Liver (tissue), 9 donors: Measurements from ENCODE around the gene AGPAT3. TPM values are rescaled to one million over a fixed set of nuclear protein-coding genes. Genes with fewer than 3 reads are reported as not detected.

ENCODE experiments used
- DNase-seq: peaks from one replicate; pipeline ENCODE4 v3.0.0-alpha.2; 2017; ENCODE audit warnings: low spot score
- H3K27ac ChIP-seq, 2 donors: one replicate each; pipeline ENCODE4 v1.7.0; 2013; ENCODE audit warnings: inconsistent platforms in 2 of 2, low read length in 2 of 2, control low read depth in 1 of 2, low read depth in 1 of 2, mild to moderate bottlenecking in 1 of 2
- H3K27me3 ChIP-seq, 4 donors: one replicate each; pipeline versions ENCODE4 v1.6.1 to v1.7.0; 2013; ENCODE audit warnings: low read length in 3 of 4, inconsistent platforms in 1 of 4, mild to moderate bottlenecking in 1 of 4, moderate library complexity in 1 of 4; ENCODE audit not compliant: control insufficient read depth in 4 of 4, insufficient read depth in 4 of 4
- H3K36me3 ChIP-seq, 4 donors: one replicate each; pipeline versions ENCODE4 v1.6.1 to v1.7.0; 2013; ENCODE audit warnings: low read length in 3 of 4, mild to moderate bottlenecking in 3 of 4, low read depth in 1 of 4, moderate library complexity in 1 of 4; ENCODE audit not compliant: control insufficient read depth in 4 of 4, insufficient read depth in 3 of 4
- H3K4me1 ChIP-seq, 4 donors: one replicate each; pipeline versions ENCODE4 v1.6.1 to v1.7.0; 2013; ENCODE audit warnings: low read length in 3 of 4, mild to moderate bottlenecking in 3 of 4, moderate library complexity in 1 of 4; ENCODE audit not compliant: control insufficient read depth in 4 of 4, insufficient read depth in 4 of 4
- H3K4me3 ChIP-seq, 3 donors: one replicate each; pipeline versions ENCODE4 v1.6.1 to v1.7.0; 2013; ENCODE audit warnings: low read length in 3 of 3, control low read depth in 1 of 3, low read depth in 1 of 3, mild to moderate bottlenecking in 1 of 3
- H3K9ac ChIP-seq, 2 donors: one replicate each; pipeline ENCODE4 v1.7.0; 2013; ENCODE audit warnings: low read length in 2 of 2, mild to moderate bottlenecking in 2 of 2, moderate library complexity in 2 of 2, control low read depth in 1 of 2, low read depth in 1 of 2
- H3K9me3 ChIP-seq, 4 donors: one replicate each; pipeline versions ENCODE4 v1.6.1 to v1.7.0; 2013; ENCODE audit warnings: low read length in 3 of 4; ENCODE audit not compliant: control insufficient read depth in 4 of 4
- ATF3 ChIP-seq: IDR thresholded peaks from 2 replicates; pipeline ENCODE4 v1.6.1; 2016; ENCODE audit warnings: antibody characterized with exemption
- EGR1 ChIP-seq, 2 donors: IDR thresholded peaks; 2 replicates each; pipeline ENCODE4 v1.6.1; 2016 to 2018; ENCODE audit warnings: antibody characterized with exemption in 2 of 2, low read depth in 2 of 2
- FOXA1 ChIP-seq: IDR thresholded peaks from 2 replicates; pipeline ENCODE4 v1.6.1; 2016; ENCODE audit warnings: antibody characterized with exemption
- FOXA2 ChIP-seq: IDR thresholded peaks from 2 replicates; pipeline ENCODE4 v1.6.1; 2016; ENCODE audit warnings: antibody characterized with exemption
- GABPA ChIP-seq, 2 donors: IDR thresholded peaks in 1 of 2; conservative IDR thresholded peaks in 1 of 2; 2 replicates each; pipeline ENCODE4 v1.6.1; 2016; ENCODE audit warnings: antibody characterized with exemption in 2 of 2, mild to moderate bottlenecking in 1 of 2, moderate library complexity in 1 of 2
- HNF4G ChIP-seq: IDR thresholded peaks from 2 replicates; pipeline ENCODE4 v1.6.1; 2016; ENCODE audit warnings: antibody characterized with exemption
- JUND ChIP-seq, 2 donors: IDR thresholded peaks; 2 replicates each; pipeline ENCODE4 v1.6.1; 2016; ENCODE audit warnings: antibody characterized with exemption in 2 of 2
- RAD21 ChIP-seq, 2 donors: IDR thresholded peaks; 2 replicates each; pipeline ENCODE4 v1.6.1; 2016; ENCODE audit warnings: antibody characterized with exemption in 2 of 2, mild to moderate bottlenecking in 2 of 2
- RXRA ChIP-seq, 2 donors: IDR thresholded peaks; 2 replicates each; pipeline ENCODE4 v1.6.1; 2017 to 2018; ENCODE audit warnings: antibody characterized with exemption in 2 of 2, mild to moderate bottlenecking in 1 of 2
- SP1 ChIP-seq: IDR thresholded peaks from 2 replicates; pipeline ENCODE4 v1.6.1; 2018; ENCODE audit warnings: antibody characterized with exemption, mild to moderate bottlenecking
- TAF1 ChIP-seq: conservative IDR thresholded peaks from 2 replicates; pipeline ENCODE4 v1.6.1; 2016; ENCODE audit warnings: antibody characterized with exemption, mild to moderate bottlenecking
- YY1 ChIP-seq: IDR thresholded peaks from 2 replicates; pipeline ENCODE4 v1.6.1; 2016; ENCODE audit warnings: antibody characterized with exemption, mild to moderate bottlenecking
- WGBS: extraction: QIAGEN DNeasy Blood & Tissue Kit; methylation state at CpG from one replicate; pipeline ENCODE4 v1.1.7; 2013; 5-methylcytosine and 5-hydroxymethylcytosine counted together
- polyA plus RNA-seq, 2 donors: library from polyadenylated mRNA; stranded (reverse) in 1 of 2; unstranded in 1 of 2; fragments of 200-250 nt in 1 of 2; fragments of >200 nt in 1 of 2; fragmentation: Nextera tagmentation in 1 of 2; extraction: Ambion mirVana in 1 of 2; gene quantifications; one replicate each; pipeline versions ENCODE4 v1.2.1 to v1.2.3, GENCODE V29; 2013 to 2015
- total RNA-seq, 2 donors: library from RNA; depleted of rRNA; stranded (reverse); fragments of >200 nt; gene quantifications; one replicate each; pipeline ENCODE4 v1.2.3, GENCODE V29; 2014
- TF ChIP-seq, protein P1 (sequence below): IDR thresholded peaks from 2 replicates; pipeline ENCODE4 v1.6.1; 2016; ENCODE audit warnings: antibody characterized with exemption
- TF ChIP-seq, protein P2 (sequence below): IDR thresholded peaks from 2 replicates; pipeline ENCODE4 v1.6.1; 2016; ENCODE audit warnings: antibody characterized with exemption, mild to moderate bottlenecking
- TF ChIP-seq, protein P3 (sequence below): IDR thresholded peaks from 2 replicates; pipeline ENCODE4 v1.6.1; 2016; ENCODE audit warnings: antibody characterized with exemption
- donor health status: healthy.
- donor health status: healthy.
- donor health status: healthy.
- donor health status: healthy.
- donor health status: healthy.

AGPAT3 gene
- total and polyA plus RNA-seq, 4 donors: 32.3 to 148 (median 59.8) TPM

GRCh38 chr21:43884012-43884860 lies 19.2 kb downstream of the AGPAT3 start:
- WGBS: 48% methylated on average over 16 of the region's 16 CpGs
- no peaks in the 10 kb centered on the region for H3K36me3 ChIP-seq
- TF ChIP-seq TAF1: no peak
- TF ChIP-seq JUND (IDR thresholded peaks at IDR 0.05): peak in 1 of 2 donors; percentile 37
- no peak for TF ChIP-seq ATF3
- H3K4me1 ChIP-seq: peaks cover 6 to 45% (median 27%) of the 10 kb centered on the region in 4 donors
- H3K27me3 ChIP-seq: no peaks in the 10 kb centered on the region
- no peaks in the 10 kb centered on the region for H3K9me3 ChIP-seq
- no peak overlapping the region for H3K4me3 ChIP-seq
- DNase-seq: peak; percentile 85
- H3K27ac ChIP-seq: peak overlapping the region; percentile 55 to 62
- no peak overlapping the region for H3K9ac ChIP-seq

DNA sequence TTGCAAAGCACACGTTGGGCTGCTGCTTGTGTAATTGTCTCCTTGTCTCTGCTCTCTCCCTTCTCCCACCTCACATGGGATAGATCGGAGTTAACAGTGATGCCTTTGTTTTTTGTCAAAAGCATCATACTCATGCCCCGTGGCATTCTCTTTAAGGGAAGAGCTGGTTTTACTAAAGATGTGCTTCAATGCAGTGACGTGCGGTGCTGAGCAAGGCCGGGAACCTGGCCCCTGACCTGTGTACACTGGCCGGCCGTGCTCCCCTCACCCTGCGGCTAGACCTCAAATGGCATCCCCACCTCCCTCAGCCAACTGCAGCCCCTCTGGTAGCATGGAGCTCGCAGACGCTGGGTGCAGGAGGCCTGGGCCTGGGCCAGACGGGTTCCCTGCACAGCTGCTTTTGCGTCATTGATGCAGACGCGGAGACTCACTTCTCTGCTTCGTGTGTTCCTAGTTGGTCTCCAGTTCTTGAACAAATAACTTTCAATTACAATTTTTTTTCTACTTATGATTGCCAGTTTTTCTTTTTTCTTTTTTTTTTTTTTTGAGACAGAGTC lies 19.9 kb downstream of the AGPAT3 start:
- no peak for DNase-seq
- peaks cover 6 to 39% (median 23%) of the 10 kb centered on the region in 4 donors for H3K4me1 ChIP-seq

GRCh38 chr21:43885721-43886120 lies 20.7 kb downstream of the AGPAT3 start:
- TF ChIP-seq YY1 (no peak), RAD21 (IDR thresholded peaks at IDR 0.05) (no peak), EGR1 (IDR thresholded peaks at IDR 0.05; ENCODE audit: low read depth in 2 of 2) (no peak), GABPA (IDR thresholded peaks at IDR 0.05 in 1 of 2, conservative IDR thresholded peaks at IDR 0.05 in 1 of 2) (no peak), JUND (IDR thresholded peaks at IDR 0.05) (no peak), SP1 (no peak), FOXA1 (no peak), TAF1 (no peak), RXRA (IDR thresholded peaks at IDR 0.05) (no peak), FOXA2 (no peak), ATF3 (no peak), HNF4G (no peak)
- TF ChIP-seq, protein P1, sequence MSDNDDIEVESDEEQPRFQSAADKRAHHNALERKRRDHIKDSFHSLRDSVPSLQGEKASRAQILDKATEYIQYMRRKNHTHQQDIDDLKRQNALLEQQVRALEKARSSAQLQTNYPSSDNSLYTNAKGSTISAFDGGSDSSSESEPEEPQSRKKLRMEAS: no peak
- TF ChIP-seq, protein P2, sequence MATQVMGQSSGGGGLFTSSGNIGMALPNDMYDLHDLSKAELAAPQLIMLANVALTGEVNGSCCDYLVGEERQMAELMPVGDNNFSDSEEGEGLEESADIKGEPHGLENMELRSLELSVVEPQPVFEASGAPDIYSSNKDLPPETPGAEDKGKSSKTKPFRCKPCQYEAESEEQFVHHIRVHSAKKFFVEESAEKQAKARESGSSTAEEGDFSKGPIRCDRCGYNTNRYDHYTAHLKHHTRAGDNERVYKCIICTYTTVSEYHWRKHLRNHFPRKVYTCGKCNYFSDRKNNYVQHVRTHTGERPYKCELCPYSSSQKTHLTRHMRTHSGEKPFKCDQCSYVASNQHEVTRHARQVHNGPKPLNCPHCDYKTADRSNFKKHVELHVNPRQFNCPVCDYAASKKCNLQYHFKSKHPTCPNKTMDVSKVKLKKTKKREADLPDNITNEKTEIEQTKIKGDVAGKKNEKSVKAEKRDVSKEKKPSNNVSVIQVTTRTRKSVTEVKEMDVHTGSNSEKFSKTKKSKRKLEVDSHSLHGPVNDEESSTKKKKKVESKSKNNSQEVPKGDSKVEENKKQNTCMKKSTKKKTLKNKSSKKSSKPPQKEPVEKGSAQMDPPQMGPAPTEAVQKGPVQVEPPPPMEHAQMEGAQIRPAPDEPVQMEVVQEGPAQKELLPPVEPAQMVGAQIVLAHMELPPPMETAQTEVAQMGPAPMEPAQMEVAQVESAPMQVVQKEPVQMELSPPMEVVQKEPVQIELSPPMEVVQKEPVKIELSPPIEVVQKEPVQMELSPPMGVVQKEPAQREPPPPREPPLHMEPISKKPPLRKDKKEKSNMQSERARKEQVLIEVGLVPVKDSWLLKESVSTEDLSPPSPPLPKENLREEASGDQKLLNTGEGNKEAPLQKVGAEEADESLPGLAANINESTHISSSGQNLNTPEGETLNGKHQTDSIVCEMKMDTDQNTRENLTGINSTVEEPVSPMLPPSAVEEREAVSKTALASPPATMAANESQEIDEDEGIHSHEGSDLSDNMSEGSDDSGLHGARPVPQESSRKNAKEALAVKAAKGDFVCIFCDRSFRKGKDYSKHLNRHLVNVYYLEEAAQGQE: no peak
- 89% methylated on average over 14 of the region's 14 CpGs for WGBS
- Histone ChIP-seq H3K27me3 (no peaks in the 10 kb centered on the region), H3K27ac (no peak overlapping the region), H3K4me1 (peaks cover 4 to 31% (median 17%) of the 10 kb centered on the region in 4 donors), H3K9ac (no peak overlapping the region), H3K9me3 (no peaks in the 10 kb centered on the region), H3K36me3 (no peaks in the 10 kb centered on the region), H3K4me3 (no peak overlapping the region)
- DNase-seq: no peak

More for the DNA sequence above, 19.9 kb downstream of the AGPAT3 start:
- Histone ChIP-seq H3K36me3 (no peaks in the 10 kb centered on the region), H3K4me3 (no peak overlapping the region), H3K27ac (peak overlapping the region; percentile 55 to 62), H3K9me3 (no peaks in the 10 kb centered on the region), H3K9ac (no peak overlapping the region), H3K27me3 (no peaks in the 10 kb centered on the region)
- 58% methylated on average over 16 of the region's 16 CpGs for WGBS
- TF ChIP-seq, protein P3, sequence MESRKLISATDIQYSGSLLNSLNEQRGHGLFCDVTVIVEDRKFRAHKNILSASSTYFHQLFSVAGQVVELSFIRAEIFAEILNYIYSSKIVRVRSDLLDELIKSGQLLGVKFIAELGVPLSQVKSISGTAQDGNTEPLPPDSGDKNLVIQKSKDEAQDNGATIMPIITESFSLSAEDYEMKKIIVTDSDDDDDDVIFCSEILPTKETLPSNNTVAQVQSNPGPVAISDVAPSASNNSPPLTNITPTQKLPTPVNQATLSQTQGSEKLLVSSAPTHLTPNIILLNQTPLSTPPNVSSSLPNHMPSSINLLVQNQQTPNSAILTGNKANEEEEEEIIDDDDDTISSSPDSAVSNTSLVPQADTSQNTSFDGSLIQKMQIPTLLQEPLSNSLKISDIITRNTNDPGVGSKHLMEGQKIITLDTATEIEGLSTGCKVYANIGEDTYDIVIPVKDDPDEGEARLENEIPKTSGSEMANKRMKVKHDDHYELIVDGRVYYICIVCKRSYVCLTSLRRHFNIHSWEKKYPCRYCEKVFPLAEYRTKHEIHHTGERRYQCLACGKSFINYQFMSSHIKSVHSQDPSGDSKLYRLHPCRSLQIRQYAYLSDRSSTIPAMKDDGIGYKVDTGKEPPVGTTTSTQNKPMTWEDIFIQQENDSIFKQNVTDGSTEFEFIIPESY: no peak
- no peak for TF ChIP-seq RXRA (IDR thresholded peaks at IDR 0.05)
- TF ChIP-seq, protein P1: no peak
- TF ChIP-seq FOXA1: no peak
